ENCODE measurements around the gene PTPRN2. TPM values are rescaled to one million over a fixed set of nuclear protein-coding genes. Genes with fewer than 3 reads are reported as not detected.

The PTPRN2 gene
- total RNA-seq, 4 donors from 2014 or later, result 14.9 to 34.3 (median 21.3) TPM

DNA sequence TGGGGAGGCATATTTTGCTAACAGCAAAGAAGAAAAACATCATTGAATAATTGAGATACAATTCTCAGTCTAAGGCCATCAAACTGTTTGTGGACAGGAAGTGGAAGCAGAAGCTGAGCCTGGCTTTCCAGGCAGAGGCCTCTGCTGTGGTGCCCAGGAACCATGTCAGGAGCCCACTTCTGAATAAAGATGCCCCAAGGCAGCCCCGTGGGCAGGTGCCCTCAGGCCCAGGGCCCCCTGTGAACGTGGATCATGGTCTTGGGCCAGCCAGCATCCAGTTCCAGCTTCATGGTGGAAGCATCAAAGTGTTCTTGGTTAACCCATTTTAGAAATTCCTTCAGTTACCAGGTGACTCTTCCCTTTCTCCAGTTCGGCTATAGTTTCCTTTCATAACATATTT lies 346.8 kb downstream of the PTPRN2 start:
- TF ChIP-seq, protein P1, sequence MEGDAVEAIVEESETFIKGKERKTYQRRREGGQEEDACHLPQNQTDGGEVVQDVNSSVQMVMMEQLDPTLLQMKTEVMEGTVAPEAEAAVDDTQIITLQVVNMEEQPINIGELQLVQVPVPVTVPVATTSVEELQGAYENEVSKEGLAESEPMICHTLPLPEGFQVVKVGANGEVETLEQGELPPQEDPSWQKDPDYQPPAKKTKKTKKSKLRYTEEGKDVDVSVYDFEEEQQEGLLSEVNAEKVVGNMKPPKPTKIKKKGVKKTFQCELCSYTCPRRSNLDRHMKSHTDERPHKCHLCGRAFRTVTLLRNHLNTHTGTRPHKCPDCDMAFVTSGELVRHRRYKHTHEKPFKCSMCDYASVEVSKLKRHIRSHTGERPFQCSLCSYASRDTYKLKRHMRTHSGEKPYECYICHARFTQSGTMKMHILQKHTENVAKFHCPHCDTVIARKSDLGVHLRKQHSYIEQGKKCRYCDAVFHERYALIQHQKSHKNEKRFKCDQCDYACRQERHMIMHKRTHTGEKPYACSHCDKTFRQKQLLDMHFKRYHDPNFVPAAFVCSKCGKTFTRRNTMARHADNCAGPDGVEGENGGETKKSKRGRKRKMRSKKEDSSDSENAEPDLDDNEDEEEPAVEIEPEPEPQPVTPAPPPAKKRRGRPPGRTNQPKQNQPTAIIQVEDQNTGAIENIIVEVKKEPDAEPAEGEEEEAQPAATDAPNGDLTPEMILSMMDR (IDR thresholded peaks at IDR 0.05), result no peak
- no peak for TF ChIP-seq POLR2A (IDR thresholded peaks at IDR 0.05)
- Histone ChIP-seq H3K27me3 (no peaks in the 10 kb centered on the region), H3K4me3 (no peak overlapping the region), H3K9me3 (no peaks in the 10 kb centered on the region), H3K36me3 (no peaks in the 10 kb centered on the region), H3K4me1 (no peaks in the 10 kb centered on the region), H3K27ac (no peak overlapping the region)
- DNase-seq, result no peak

GRCh38 chr7:158239290-158239981 lies 348.2 kb downstream of the PTPRN2 start:
- Histone ChIP-seq H3K9me3 (no peaks in the 10 kb centered on the region), H3K27me3 (no peaks in the 10 kb centered on the region), H3K27ac (no peak overlapping the region), H3K4me3 (no peak overlapping the region), H3K4me1 (no peaks in the 10 kb centered on the region), H3K36me3 (no peaks in the 10 kb centered on the region)
- DNase-seq, result peak in 2 of 3 donors; percentile 57 to 74
- TF ChIP-seq, protein P1 (IDR thresholded peaks at IDR 0.05), result no peak
- TF ChIP-seq POLR2A (IDR thresholded peaks at IDR 0.05), result no peak

DNA sequence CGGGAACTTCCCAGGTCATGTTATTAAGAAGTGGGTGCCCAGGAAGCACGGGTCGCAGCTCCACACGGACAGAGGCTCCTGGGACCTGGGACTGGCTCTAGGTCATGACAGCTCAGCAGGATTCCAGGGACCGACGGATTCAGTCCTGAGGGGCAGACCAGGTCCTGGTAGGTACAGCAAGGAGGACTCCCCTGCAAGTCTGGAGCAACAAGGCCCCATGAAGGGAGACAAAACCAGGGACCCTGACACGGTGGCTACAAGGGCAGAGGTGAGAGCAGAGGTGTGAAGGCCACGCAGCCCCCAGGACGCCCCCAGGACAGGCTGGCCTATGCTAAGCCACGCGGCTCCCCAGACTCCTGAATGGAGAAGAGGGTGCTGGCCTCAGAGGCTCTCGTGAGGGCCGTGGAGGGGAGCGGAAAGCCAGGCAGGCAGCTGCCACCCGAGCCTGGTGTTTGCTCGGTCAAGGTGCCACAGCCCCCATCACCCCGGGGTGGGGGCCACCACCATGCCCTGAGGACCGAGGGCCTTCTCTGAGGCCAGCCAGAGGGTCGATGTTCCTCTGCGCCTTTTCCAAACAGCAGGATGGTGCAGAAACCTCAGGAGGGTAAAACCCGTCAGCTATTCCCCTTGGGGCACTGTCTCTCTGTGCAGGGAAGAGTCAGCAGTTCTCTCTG lies 348.9 kb downstream of the PTPRN2 start:
- Histone ChIP-seq H3K4me3 (no peak overlapping the region), H3K27ac (no peak overlapping the region), H3K27me3 (no peaks in the 10 kb centered on the region), H3K9me3 (no peaks in the 10 kb centered on the region), H3K4me1 (no peaks in the 10 kb centered on the region), H3K36me3 (no peaks in the 10 kb centered on the region)
- TF ChIP-seq, protein P1 (IDR thresholded peaks at IDR 0.05), result no peak
- no peak for TF ChIP-seq POLR2A (IDR thresholded peaks at IDR 0.05)
- peak in 1 of 3 donors; percentile 32 for DNase-seq

GRCh38 chr7:158237672-158238335 lies 349.8 kb downstream of the PTPRN2 start:
- peak in 1 of 3 donors; percentile 34 for DNase-seq
- H3K4me1 ChIP-seq, result no peaks in the 10 kb centered on the region

DNA sequence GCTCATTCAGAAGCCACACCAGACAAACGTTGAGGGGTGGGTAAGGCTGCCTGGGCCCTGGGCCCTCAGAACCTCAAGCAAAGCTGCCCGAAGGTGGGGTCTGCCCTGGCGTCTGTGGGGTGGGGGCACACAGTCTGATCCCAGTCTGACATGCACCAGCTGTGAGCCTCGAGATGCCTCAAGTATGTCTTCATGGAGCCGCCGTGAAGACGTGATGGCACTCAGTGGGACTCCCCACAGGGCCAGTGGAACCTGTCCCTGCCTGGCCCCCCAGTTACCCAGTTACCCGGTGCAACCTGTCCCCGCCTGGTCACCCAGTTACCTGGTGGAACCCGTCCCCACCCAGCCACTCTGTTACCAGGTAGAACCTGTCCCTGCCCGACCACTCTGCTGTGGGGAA lies 351.2 kb downstream of the PTPRN2 start:
- no peaks in the 10 kb centered on the region for H3K36me3 ChIP-seq
- H3K9me3 ChIP-seq, result no peaks in the 10 kb centered on the region
- no peak overlapping the region for H3K4me3 ChIP-seq
- no peaks in the 10 kb centered on the region for H3K4me1 ChIP-seq
- TF ChIP-seq, protein P1 (IDR thresholded peaks at IDR 0.05), result no peak
- TF ChIP-seq POLR2A (IDR thresholded peaks at IDR 0.05), result no peak
- peak in 1 of 3 donors; percentile 43 for DNase-seq
- no peak overlapping the region for H3K27ac ChIP-seq
- H3K27me3 ChIP-seq, result no peaks in the 10 kb centered on the region

More at GRCh38 chr7:158237672-158238335, 349.8 kb downstream of the PTPRN2 start:
- H3K27ac ChIP-seq, result no peak overlapping the region
- TF ChIP-seq POLR2A (IDR thresholded peaks at IDR 0.05), result no peak
- TF ChIP-seq, protein P1 (IDR thresholded peaks at IDR 0.05), result no peak
- no peaks in the 10 kb centered on the region for H3K9me3 ChIP-seq
- no peak overlapping the region for H3K4me3 ChIP-seq
- no peaks in the 10 kb centered on the region for H3K36me3 ChIP-seq
- H3K27me3 ChIP-seq, result no peaks in the 10 kb centered on the region
